HepG2 (cell line): ENCODE measurements around the gene MAT2A. TPM values are rescaled to one million over a fixed set of nuclear protein-coding genes. Genes with fewer than 3 reads are reported as not detected.
A peak's percentile ranks its signal among the peaks of the same experiment; 100 is the strongest.

Experiments
- BRD4 ChIP-seq: sonication (generic); formaldehyde crosslinking; IDR thresholded peaks from 2 replicates; pipeline ENCODE4 v1.4.0; 2020; ENCODE audit warnings: missing genetic modification reagents
- EP300 ChIP-seq, 3 experiments: sonication (generic) in 1 of 3; formaldehyde crosslinking in 1 of 3; IDR thresholded peaks; 2 replicates each; pipeline versions ENCODE4 v1.5.1 to v1.6.1; 2011 to 2020; ENCODE audit warnings: low read depth in 2 of 3, low read length in 2 of 3, borderline replicate concordance in 1 of 3, improper control_type of control experiment in 1 of 3, mild to moderate bottlenecking in 1 of 3, missing genetic modification reagents in 1 of 3, moderate library complexity in 1 of 3
- HES4 ChIP-seq: sonication (generic); formaldehyde crosslinking; IDR thresholded peaks from 2 replicates; pipeline ENCODE4 v1.9.0; 2021; ENCODE audit warnings: mild to moderate bottlenecking, missing genetic modification reagents, borderline replicate concordance
- RARG ChIP-seq: sonication (generic); formaldehyde crosslinking; IDR thresholded peaks from 2 replicates; pipeline ENCODE4 v1.4.0; 2020; ENCODE audit warnings: low read depth, mild to moderate bottlenecking, missing genetic modification reagents
- RORA ChIP-seq: sonication (generic); formaldehyde crosslinking; IDR thresholded peaks from 2 replicates; pipeline ENCODE4 v1.5.0; 2020; ENCODE audit warnings: mild to moderate bottlenecking, missing genetic modification reagents, moderate library complexity
- SKI ChIP-seq: fragments of 450-650 bp; IDR thresholded peaks from one replicate; pipeline ENCODE4 v1.6.1; 2018; ENCODE audit warnings: mild to moderate bottlenecking; ENCODE audit not compliant: partially characterized antibody
- TAF1 ChIP-seq: sonication (generic); formaldehyde crosslinking; IDR thresholded peaks from 2 replicates; pipeline ENCODE4 v1.4.0; 2020; ENCODE audit warnings: missing genetic modification reagents
- TEAD2 ChIP-seq: sonication (generic); formaldehyde crosslinking; IDR thresholded peaks from 2 replicates; pipeline ENCODE4 v1.9.0; 2021; ENCODE audit warnings: missing genetic modification reagents
- TGIF2 ChIP-seq: IDR thresholded peaks from 2 replicates; pipeline ENCODE4 v1.6.1; 2016; ENCODE audit warnings: control low read depth, missing compliant biosample characterization
- ZNF350 ChIP-seq: sonication (generic); formaldehyde crosslinking; IDR thresholded peaks from 2 replicates; pipeline ENCODE4 v1.4.0; 2020; ENCODE audit warnings: mild to moderate bottlenecking, low read depth, missing genetic modification reagents, borderline replicate concordance
- ZNF598 ChIP-seq: sonication (generic); formaldehyde crosslinking; IDR thresholded peaks from 2 replicates; pipeline ENCODE4 v1.5.1; 2020; ENCODE audit warnings: mild to moderate bottlenecking, missing genetic modification reagents, borderline replicate concordance
- ZNF737 ChIP-seq: sonication (generic); formaldehyde crosslinking; IDR thresholded peaks from 2 replicates; pipeline ENCODE4 v1.5.0; 2020; ENCODE audit warnings: missing genetic modification reagents, mild to moderate bottlenecking, borderline replicate concordance
- ZSCAN29 ChIP-seq: sonication (generic); formaldehyde crosslinking; conservative IDR thresholded peaks from 2 replicates; pipeline ENCODE4 v1.4.0; 2020; ENCODE audit warnings: mild to moderate bottlenecking, missing genetic modification reagents
- ZZZ3 ChIP-seq: sonication (generic); formaldehyde crosslinking; IDR thresholded peaks from 2 replicates; pipeline ENCODE4 v1.4.0; 2020; ENCODE audit warnings: missing genetic modification reagents, mild to moderate bottlenecking, borderline replicate concordance
- polyA plus RNA-seq, 8 experiments: library from polyadenylated mRNA; depleted of rRNA in 3 of 8; stranded (reverse) in 7 of 8; unstranded in 1 of 8; fragments of >200 nt; fragmentation: Illumina TruSeq in 4 of 8; extraction: Trizol in 4 of 8; gene quantifications; 2 replicates each; pipeline versions ENCODE4 v1.2.1 to v1.2.3, GENCODE V29; 2011 to 2016; ENCODE audit warnings: low read depth in 4 of 8, missing spikeins in 1 of 8, mixed read lengths in 1 of 8; ENCODE audit not compliant: insufficient read depth in 1 of 8
- total RNA-seq, 5 experiments: library from RNA; depleted of rRNA; stranded (reverse); fragments of >200 nt; fragmentation: Illumina TruSeq; extraction: Trizol; gene quantifications; 2 replicates each; pipeline ENCODE4 v1.2.3, GENCODE V29; 2016; ENCODE audit warnings: low read depth in 1 of 5
- TF ChIP-seq, protein P1 (sequence below): sonication (generic); formaldehyde crosslinking; IDR thresholded peaks from 2 replicates; pipeline ENCODE4 v1.4.0; 2020; ENCODE audit warnings: mild to moderate bottlenecking, missing genetic modification reagents, borderline replicate concordance
- TF ChIP-seq, protein P2 (sequence below): sonication (generic); formaldehyde crosslinking; conservative IDR thresholded peaks from 2 replicates; pipeline ENCODE4 v1.8.1; 2023; ENCODE audit warnings: missing genetic modification reagents
- TF ChIP-seq, protein P3 (sequence below): sonication (generic); formaldehyde crosslinking; IDR thresholded peaks from 2 replicates; pipeline ENCODE4 v1.4.0; 2020; ENCODE audit warnings: mild to moderate bottlenecking, missing genetic modification reagents
- TF ChIP-seq, protein P4 (sequence below): sonication (generic); formaldehyde crosslinking; IDR thresholded peaks from 2 replicates; pipeline ENCODE4 v1.4.0; 2020; ENCODE audit warnings: low read depth, missing genetic modification reagents
- TF ChIP-seq, protein P5 (sequence below): sonication (generic); formaldehyde crosslinking; IDR thresholded peaks from 2 replicates; pipeline ENCODE4 v1.8.1; 2023; ENCODE audit warnings: mild to moderate bottlenecking, missing genetic modification reagents

The MAT2A gene
- total and polyA plus RNA-seq, 2 of the 13 experiments (the other 11 are each of a cell fraction or from before 2014, with no cell fraction given): 155 to 331 TPM

DNA sequence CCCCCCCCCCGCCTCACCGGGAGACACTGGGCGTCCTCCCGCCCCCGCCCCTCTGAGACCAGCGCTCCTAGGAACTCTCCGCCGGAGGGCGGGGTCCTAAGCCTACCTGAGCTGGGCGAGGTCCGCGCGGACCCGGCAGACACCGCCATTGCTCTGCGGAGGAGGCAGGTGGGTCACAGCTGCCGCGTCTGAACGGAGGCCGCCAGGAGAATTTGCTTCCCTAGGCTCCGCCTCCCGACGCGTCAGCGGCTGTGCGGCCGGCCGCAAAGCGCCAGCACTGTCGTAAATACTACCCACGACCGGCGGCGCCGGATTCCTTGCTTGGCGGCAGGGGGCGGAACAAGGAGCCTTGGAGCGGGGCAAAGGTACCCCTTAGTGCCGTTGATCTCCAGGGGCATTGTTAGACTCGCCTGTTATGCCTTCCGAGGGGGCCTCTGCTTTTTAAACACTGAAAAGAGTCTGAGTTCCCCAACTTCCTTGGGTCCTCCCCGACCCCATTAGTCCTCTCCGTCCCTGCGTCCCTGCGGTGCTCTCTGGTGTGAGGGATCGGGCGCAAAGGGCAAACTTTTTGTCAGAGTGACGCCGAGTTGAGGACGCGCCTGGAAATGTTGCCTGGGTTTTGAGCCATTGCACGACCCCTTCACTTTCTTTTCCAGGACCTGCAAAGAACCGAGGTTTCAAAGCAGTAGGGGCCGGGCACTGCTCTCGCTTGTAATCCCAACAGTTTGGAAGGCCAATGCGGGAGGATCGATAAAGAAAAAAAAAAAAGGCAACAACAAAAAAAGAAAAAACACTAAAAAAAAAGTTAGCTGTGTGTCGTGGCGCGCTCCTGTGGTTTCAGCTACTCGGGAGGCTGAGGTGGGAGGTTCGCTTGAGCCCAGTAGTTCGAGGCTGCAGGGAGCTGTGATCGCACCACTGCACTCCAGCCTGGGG is 22.6 kb downstream of the MAT2A start, which contains the start of gene GGCX (continued):
- TF ChIP-seq, protein P1, sequence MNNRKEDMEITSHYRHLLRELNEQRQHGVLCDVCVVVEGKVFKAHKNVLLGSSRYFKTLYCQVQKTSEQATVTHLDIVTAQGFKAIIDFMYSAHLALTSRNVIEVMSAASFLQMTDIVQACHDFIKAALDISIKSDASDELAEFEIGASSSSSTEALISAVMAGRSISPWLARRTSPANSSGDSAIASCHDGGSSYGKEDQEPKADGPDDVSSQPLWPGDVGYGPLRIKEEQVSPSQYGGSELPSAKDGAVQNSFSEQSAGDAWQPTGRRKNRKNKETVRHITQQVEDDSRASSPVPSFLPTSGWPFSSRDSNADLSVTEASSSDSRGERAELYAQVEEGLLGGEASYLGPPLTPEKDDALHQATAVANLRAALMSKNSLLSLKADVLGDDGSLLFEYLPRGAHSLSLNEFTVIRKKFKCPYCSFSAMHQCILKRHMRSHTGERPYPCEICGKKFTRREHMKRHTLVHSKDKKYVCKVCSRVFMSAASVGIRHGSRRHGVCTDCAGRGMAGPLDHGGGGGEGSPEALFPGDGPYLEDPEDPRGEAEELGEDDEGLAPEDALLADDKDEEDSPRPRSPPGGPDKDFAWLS (CRISPR knock-in tag): no peak; the same call in 1 of the 2 replicates
- TF ChIP-seq, protein P2, sequence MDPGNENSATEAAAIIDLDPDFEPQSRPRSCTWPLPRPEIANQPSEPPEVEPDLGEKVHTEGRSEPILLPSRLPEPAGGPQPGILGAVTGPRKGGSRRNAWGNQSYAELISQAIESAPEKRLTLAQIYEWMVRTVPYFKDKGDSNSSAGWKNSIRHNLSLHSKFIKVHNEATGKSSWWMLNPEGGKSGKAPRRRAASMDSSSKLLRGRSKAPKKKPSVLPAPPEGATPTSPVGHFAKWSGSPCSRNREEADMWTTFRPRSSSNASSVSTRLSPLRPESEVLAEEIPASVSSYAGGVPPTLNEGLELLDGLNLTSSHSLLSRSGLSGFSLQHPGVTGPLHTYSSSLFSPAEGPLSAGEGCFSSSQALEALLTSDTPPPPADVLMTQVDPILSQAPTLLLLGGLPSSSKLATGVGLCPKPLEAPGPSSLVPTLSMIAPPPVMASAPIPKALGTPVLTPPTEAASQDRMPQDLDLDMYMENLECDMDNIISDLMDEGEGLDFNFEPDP: no peak
- TF ChIP-seq TEAD2 (CRISPR knock-in tag) (no peak), ZNF350 (CRISPR knock-in tag) (peak; percentile 93), ZZZ3 (peak; percentile 51; the same call in 1 of the 2 replicates), ZNF737 (no peak), ZNF598 (CRISPR knock-in tag) (peak; percentile 95), ZSCAN29 (peak; percentile 72; the same call in 1 of the 2 replicates), EP300 (IDR thresholded peaks at IDR 0.05; ENCODE audit: low read depth in 2 of 2, low read length in 2 of 2) (peak; percentile 35 to 56; a peak in 3 of 4 replicates), EP300 (CRISPR knock-in tag; IDR thresholded peaks at IDR 0.05; ENCODE audit: borderline replicate concordance) (peak; percentile 10; the same call in 1 of the 2 replicates), TAF1 (CRISPR knock-in tag) (peak; percentile 93), RORA (CRISPR knock-in tag) (no peak), HES4 (peak; percentile 35), BRD4 (CRISPR knock-in tag) (peak; percentile 13; the same call in 1 of the 2 replicates), TGIF2 (CRISPR knock-in tag) (no peak; the same call in none of the 2 replicates), SKI (peak; percentile 76), RARG (CRISPR knock-in tag) (no peak)
- TF ChIP-seq, protein P3, sequence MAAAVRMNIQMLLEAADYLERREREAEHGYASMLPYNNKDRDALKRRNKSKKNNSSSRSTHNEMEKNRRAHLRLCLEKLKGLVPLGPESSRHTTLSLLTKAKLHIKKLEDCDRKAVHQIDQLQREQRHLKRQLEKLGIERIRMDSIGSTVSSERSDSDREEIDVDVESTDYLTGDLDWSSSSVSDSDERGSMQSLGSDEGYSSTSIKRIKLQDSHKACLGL (CRISPR knock-in tag): peak; percentile 38; the same call in 1 of the 2 replicates
- TF ChIP-seq, protein P4, sequence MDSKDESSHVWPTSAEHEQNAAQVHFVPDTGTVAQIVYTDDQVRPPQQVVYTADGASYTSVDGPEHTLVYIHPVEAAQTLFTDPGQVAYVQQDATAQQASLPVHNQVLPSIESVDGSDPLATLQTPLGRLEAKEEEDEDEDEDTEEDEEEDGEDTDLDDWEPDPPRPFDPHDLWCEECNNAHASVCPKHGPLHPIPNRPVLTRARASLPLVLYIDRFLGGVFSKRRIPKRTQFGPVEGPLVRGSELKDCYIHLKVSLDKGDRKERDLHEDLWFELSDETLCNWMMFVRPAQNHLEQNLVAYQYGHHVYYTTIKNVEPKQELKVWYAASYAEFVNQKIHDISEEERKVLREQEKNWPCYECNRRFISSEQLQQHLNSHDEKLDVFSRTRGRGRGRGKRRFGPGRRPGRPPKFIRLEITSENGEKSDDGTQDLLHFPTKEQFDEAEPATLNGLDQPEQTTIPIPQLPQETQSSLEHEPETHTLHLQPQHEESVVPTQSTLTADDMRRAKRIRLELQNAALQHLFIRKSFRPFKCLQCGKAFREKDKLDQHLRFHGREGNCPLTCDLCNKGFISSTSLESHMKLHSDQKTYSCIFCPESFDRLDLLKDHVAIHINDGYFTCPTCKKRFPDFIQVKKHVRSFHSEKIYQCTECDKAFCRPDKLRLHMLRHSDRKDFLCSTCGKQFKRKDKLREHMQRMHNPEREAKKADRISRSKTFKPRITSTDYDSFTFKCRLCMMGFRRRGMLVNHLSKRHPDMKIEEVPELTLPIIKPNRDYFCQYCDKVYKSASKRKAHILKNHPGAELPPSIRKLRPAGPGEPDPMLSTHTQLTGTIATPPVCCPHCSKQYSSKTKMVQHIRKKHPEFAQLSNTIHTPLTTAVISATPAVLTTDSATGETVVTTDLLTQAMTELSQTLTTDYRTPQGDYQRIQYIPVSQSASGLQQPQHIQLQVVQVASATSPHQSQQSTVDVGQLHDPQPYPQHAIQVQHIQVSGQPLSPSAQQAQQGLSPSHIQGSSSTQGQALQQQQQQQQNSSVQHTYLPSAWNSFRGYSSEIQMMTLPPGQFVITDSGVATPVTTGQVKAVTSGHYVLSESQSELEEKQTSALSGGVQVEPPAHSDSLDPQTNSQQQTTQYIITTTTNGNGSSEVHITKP (CRISPR knock-in tag): peak; percentile 87
- TF ChIP-seq, protein P5, sequence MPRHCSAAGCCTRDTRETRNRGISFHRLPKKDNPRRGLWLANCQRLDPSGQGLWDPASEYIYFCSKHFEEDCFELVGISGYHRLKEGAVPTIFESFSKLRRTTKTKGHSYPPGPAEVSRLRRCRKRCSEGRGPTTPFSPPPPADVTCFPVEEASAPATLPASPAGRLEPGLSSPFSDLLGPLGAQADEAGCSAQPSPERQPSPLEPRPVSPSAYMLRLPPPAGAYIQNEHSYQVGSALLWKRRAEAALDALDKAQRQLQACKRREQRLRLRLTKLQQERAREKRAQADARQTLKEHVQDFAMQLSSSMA: 0 out of 2 replicates have a peak, but pooled peaks have one; percentile 13
